HepG2 (cell line): ENCODE data around the gene NR2C1. TPM values are rescaled to one million over a fixed set of nuclear protein-coding genes. Genes with fewer than 3 reads are reported as not detected.

ENCODE experiments used
- ATAC-seq: fragments of 200-7000 bp; cut with Tn5 transposase; 3 replicates; pipeline ENCODE4 v1.9.1; 2020; ENCODE audit warnings: mild to moderate bottlenecking, moderate library complexity
- BruUV-seq: library from RNA; stranded (reverse); fragments of 400-500 nt; replicated peaks from 2 replicates; lab custom pipeline; 2021; lab: Mats Ljungman, UMichigan
- CTCF ChIA-PET: fragments of 300-600 bp; formaldehyde crosslinking; extraction: SDS; loops from one replicate; lab custom pipeline; 2021; ENCODE audit warnings: low total read pairs, inconsistent platforms, low intra/inter-chr PET ratio; lab: Yijun Ruan, JAX
- POLR2A ChIA-PET: fragments of 350-600 bp; sonication (Branson Sonifier 250); formaldehyde crosslinking; loops from one replicate; lab custom pipeline; 2020; ENCODE audit warnings: antibody characterized with exemption, inconsistent platforms; lab: Yijun Ruan, JAX
- DNase-seq: peaks from one replicate; pipeline ENCODE4 v3.0.0-alpha.2; 2015; ENCODE audit warnings: low spot score
- FAIRE-seq: peaks from 3 replicates; lab custom pipeline; 2011; peaks lifted over from hg19 to GRCh38; lab: Jason Lieb, UNC
- H2AFZ ChIP-seq: one replicate; pipeline ENCODE4 v1.6.1; 2011; ENCODE audit warnings: low read length, inconsistent platforms
- H3K27ac ChIP-seq: fragments of 300-600 bp; 3 replicates; pipeline ENCODE4 v1.8.0; 2011; ENCODE audit warnings: mixed run types, mild to moderate bottlenecking, mixed read lengths, low read length, inconsistent platforms; ENCODE audit not compliant: insufficient read depth; ENCODE audit errors: extremely low read length
- H3K27me3 ChIP-seq, 2 experiments: fragments of 200-600 bp in 1 of 2; 2 replicates in 1 of 2; 3 replicates in 1 of 2; pipeline versions ENCODE4 v1.6.0 to v1.8.0; 2011; ENCODE audit warnings: low read length in 2 of 2, mild to moderate bottlenecking in 2 of 2, moderate library complexity in 2 of 2, inconsistent platforms in 1 of 2; ENCODE audit not compliant: insufficient read depth in 2 of 2, control insufficient read depth in 1 of 2
- H3K36me3 ChIP-seq, 2 experiments: fragments of 200-600 bp in 1 of 2; replicated peaks in 1 of 2; 2 replicates in 1 of 2; 3 replicates in 1 of 2; pipeline versions ENCODE4 v1.5.1 to v1.8.0; 2011; ENCODE audit warnings: low read length in 2 of 2, inconsistent platforms in 1 of 2; ENCODE audit not compliant: insufficient read depth in 2 of 2, control insufficient read depth in 1 of 2
- H3K4me1 ChIP-seq: 2 replicates; pipeline ENCODE4 v1.5.1; 2012; ENCODE audit warnings: low read length, inconsistent platforms; ENCODE audit not compliant: insufficient read depth
- H3K4me2 ChIP-seq: 2 replicates; pipeline ENCODE4 v1.6.0; 2011; ENCODE audit warnings: low read depth, low read length, inconsistent platforms
- H3K4me3 ChIP-seq, 3 experiments: fragments of 200-600 bp in 1 of 3; sonication (generic), shearing (Covaris generic) in 1 of 3; replicated peaks in 1 of 3; 2 replicates each; pipeline ENCODE4 v1.5.1; 2011 to 2016; ENCODE audit warnings: low read length in 3 of 3, inconsistent platforms in 2 of 3, low read depth in 2 of 3, mild to moderate bottlenecking in 2 of 3, control low read depth in 1 of 3, mixed read lengths in 1 of 3; ENCODE audit not compliant: insufficient read depth in 1 of 3
- H3K79me2 ChIP-seq: one replicate; pipeline ENCODE4 v1.6.1; 2011; ENCODE audit warnings: low read length, inconsistent platforms; ENCODE audit not compliant: insufficient read depth
- H3K9ac ChIP-seq: 2 replicates; pipeline ENCODE4 v1.6.0; 2011; ENCODE audit warnings: mild to moderate bottlenecking, low read depth, low read length, inconsistent platforms; ENCODE audit not compliant: insufficient read depth
- H3K9me3 ChIP-seq: 2 replicates; pipeline ENCODE4 v1.5.1; 2012; ENCODE audit warnings: mild to moderate bottlenecking, low read length
- H4K20me1 ChIP-seq: 2 replicates; pipeline ENCODE4 v1.6.0; 2011; ENCODE audit warnings: inconsistent platforms, mild to moderate bottlenecking, low read length, moderate library complexity; ENCODE audit not compliant: insufficient read depth
- ARHGAP35 ChIP-seq: sonication (generic); formaldehyde crosslinking; IDR thresholded peaks from 2 replicates; pipeline ENCODE4 v1.9.0; 2022; ENCODE audit warnings: mild to moderate bottlenecking, inconsistent platforms, moderate library complexity, missing genetic modification reagents, borderline replicate concordance
- ATF4 ChIP-seq, 2 experiments: fragments of 450-650 bp in 1 of 2; sonication (generic) in 1 of 2; formaldehyde crosslinking; IDR thresholded peaks; 2 replicates each; pipeline versions ENCODE4 v1.5.0 to v1.8.0; 2020 to 2022; ENCODE audit warnings: mild to moderate bottlenecking in 1 of 2, missing genetic modification reagents in 1 of 2
- BCL3 ChIP-seq: sonication (generic); formaldehyde crosslinking; IDR thresholded peaks from 2 replicates; pipeline ENCODE4 v1.5.1; 2020; ENCODE audit warnings: mild to moderate bottlenecking, missing genetic modification reagents, moderate library complexity
- BRCA1 ChIP-seq: sonication (generic); formaldehyde crosslinking; IDR thresholded peaks from 2 replicates; pipeline ENCODE4 v1.4.0; 2020; ENCODE audit warnings: missing genetic modification reagents
- CEBPG ChIP-seq: IDR thresholded peaks from 2 replicates; pipeline ENCODE4 v1.6.1; 2016
- CSRNP2 ChIP-seq: sonication (generic); formaldehyde crosslinking; conservative IDR thresholded peaks from 2 replicates; pipeline ENCODE4 v1.8.0; 2022; ENCODE audit warnings: low read depth, missing genetic modification reagents
- DBP ChIP-seq: sonication (generic); formaldehyde crosslinking; IDR thresholded peaks from 2 replicates; pipeline ENCODE4 v1.4.0; 2020; ENCODE audit warnings: missing genetic modification reagents; ENCODE audit errors: not compliant biosample characterization
- DNMT1 ChIP-seq: sonication (generic); formaldehyde crosslinking; IDR thresholded peaks from 2 replicates; pipeline ENCODE4 v1.5.1; 2020; ENCODE audit warnings: mild to moderate bottlenecking, missing genetic modification reagents
- ETV5 ChIP-seq: IDR thresholded peaks from 2 replicates; pipeline ENCODE4 v1.6.1; 2018; ENCODE audit warnings: missing biosample characterization, missing genetic modification reagents, inconsistent platforms, borderline replicate concordance
- KAT2B ChIP-seq: fragments of 150-350 bp; IDR thresholded peaks from 2 replicates; pipeline ENCODE4 v1.6.1; 2014; ENCODE audit warnings: low read depth, low read length, borderline replicate concordance
- NCOA5 ChIP-seq: sonication (generic); formaldehyde crosslinking; IDR thresholded peaks from 2 replicates; pipeline ENCODE4 v1.4.0; 2020; ENCODE audit warnings: missing genetic modification reagents
- PLSCR1 ChIP-seq: sonication (generic); formaldehyde crosslinking; IDR thresholded peaks from 2 replicates; pipeline ENCODE4 v1.5.0; 2020; ENCODE audit warnings: missing genetic modification reagents, mild to moderate bottlenecking, borderline replicate concordance
- REPIN1 ChIP-seq: sonication (generic); formaldehyde crosslinking; IDR thresholded peaks from 2 replicates; pipeline ENCODE4 v1.8.0; 2022; ENCODE audit warnings: missing genetic modification reagents, low read depth, mild to moderate bottlenecking, borderline replicate concordance
- RXRB ChIP-seq: IDR thresholded peaks from 2 replicates; pipeline ENCODE4 v1.6.1; 2016; ENCODE audit warnings: borderline replicate concordance, missing genetic modification reagents, missing compliant biosample characterization
- SALL1 ChIP-seq: sonication (generic); formaldehyde crosslinking; IDR thresholded peaks from 2 replicates; pipeline ENCODE4 v1.8.0; 2022; ENCODE audit warnings: mild to moderate bottlenecking, missing genetic modification reagents
- YY1 ChIP-seq: IDR thresholded peaks from 2 replicates; pipeline ENCODE4 v1.6.1; 2011; ENCODE audit warnings: low read length, low read depth, moderate library complexity, mild to moderate bottlenecking; ENCODE audit not compliant: insufficient read depth, insufficient replicate concordance
- ZNF431 ChIP-seq: sonication (generic); formaldehyde crosslinking; IDR thresholded peaks from 2 replicates; pipeline ENCODE4 v1.9.0; 2022; ENCODE audit warnings: missing genetic modification reagents, low read depth, mild to moderate bottlenecking, borderline replicate concordance
- ZNF570 ChIP-seq: sonication (generic); formaldehyde crosslinking; IDR thresholded peaks from 2 replicates; pipeline ENCODE4 v1.4.0; 2020; ENCODE audit warnings: mild to moderate bottlenecking, missing genetic modification reagents, borderline replicate concordance
- ZSCAN29 ChIP-seq: sonication (generic); formaldehyde crosslinking; conservative IDR thresholded peaks from 2 replicates; pipeline ENCODE4 v1.4.0; 2020; ENCODE audit warnings: mild to moderate bottlenecking, missing genetic modification reagents
- WGBS: methylation state at CpG from one replicate; pipeline ENCODE4 v1.1.6; 2017; ENCODE audit warnings: low lambda C conversion rate; 5-methylcytosine and 5-hydroxymethylcytosine counted together
- in situ Hi-C: cut with HindIII; loops from 2 replicates; pipeline ENCODE4 v1.10.0; 2017; ENCODE audit warnings: low pct_unique_long_range_greater_than_20kb; ENCODE audit not compliant: extremely low pct_ligation_motif_present
- intact Hi-C: fragments of 100-400 bp; cut with micrococcal nuclease; formaldehyde crosslinking; loops from one replicate; pipeline ENCODE4 v1.10.0; 2022; ENCODE audit not compliant: unreplicated experiment
- polyA plus RNA-seq, 8 experiments: library from polyadenylated mRNA; depleted of rRNA in 3 of 8; stranded (reverse) in 7 of 8; unstranded in 1 of 8; fragments of >200 nt; fragmentation: Illumina TruSeq in 4 of 8; extraction: Trizol in 4 of 8; gene quantifications; 2 replicates each; pipeline versions ENCODE4 v1.2.1 to v1.2.3, GENCODE V29; 2011 to 2016; ENCODE audit warnings: low read depth in 4 of 8, missing spikeins in 1 of 8, mixed read lengths in 1 of 8; ENCODE audit not compliant: insufficient read depth in 1 of 8
- total RNA-seq, 5 experiments: library from RNA; depleted of rRNA; stranded (reverse); fragments of >200 nt; fragmentation: Illumina TruSeq; extraction: Trizol; gene quantifications; 2 replicates each; pipeline ENCODE4 v1.2.3, GENCODE V29; 2016; ENCODE audit warnings: low read depth in 1 of 5

NR2C1 gene
- total and polyA plus RNA-seq, 2 of the 13 experiments (the other 11 are each of a cell fraction or from before 2014, with no cell fraction given): 38.0 to 70.8 TPM

GRCh38 chr12:94997061-94997460 is 76.4 kb downstream of the NR2C1 start (continued):
- TF ChIP-seq REPIN1 (CRISPR knock-in tag) (no peak), CSRNP2 (CRISPR knock-in tag) (no peak), ETV5 (no peak), NCOA5 (CRISPR knock-in tag) (no peak), ATF4 (CRISPR knock-in tag; IDR thresholded peaks at IDR 0.05) (no peak), YY1 (no peak), ZNF570 (no peak), SALL1 (no peak)

GRCh38 chr12:94994312-94994711 is 79.1 kb downstream of the NR2C1 start:
- no peak overlapping the region for H3K9ac ChIP-seq
- no peak overlapping the region for H3K4me3 ChIP-seq
- FAIRE-seq (no peak), ATAC-seq (no peak), DNase-seq (no peak)
- no peak for TF ChIP-seq ZSCAN29
- TF ChIP-seq ARHGAP35: no peak
- no peak for TF ChIP-seq BRCA1 (CRISPR knock-in tag)
- TF ChIP-seq DNMT1 (CRISPR knock-in tag): no peak
- TF ChIP-seq DBP (CRISPR knock-in tag): no peak
- TF ChIP-seq PLSCR1: no peak
- no peak for TF ChIP-seq BCL3
- TF ChIP-seq CEBPG (CRISPR knock-in tag): no peak
- TF ChIP-seq ZNF431 (CRISPR knock-in tag): no peak
- TF ChIP-seq KAT2B: no peak
- no peak for TF ChIP-seq RXRB (CRISPR knock-in tag)
- no peaks in the 10 kb centered on the region for H3K9me3 ChIP-seq
- peaks cover 4% of the 10 kb centered on the region for H3K4me1 ChIP-seq
- no TSS peak for BruUV-seq
- ChIA-PET CTCF (no interaction called here), POLR2A (interaction anchor here (2.1 kb wide), 1 partner anchor 9 kb away, joined by 9 read pairs; the partner anchor contains the start of gene NDUFA12)
- H3K27me3 ChIP-seq: no peaks in the 10 kb centered on the region
- intact Hi-C loops (no loop called here), in situ Hi-C loops (no loop called here)
- 92% methylated on average over 2 of the region's 2 CpGs for WGBS
- no peak overlapping the region for H2AFZ ChIP-seq
- H3K36me3 ChIP-seq: peaks cover 8 to 41% of the 10 kb centered on the region in 2 experiments; a peak in 4 of 5 replicates
- no peak overlapping the region for H3K27ac ChIP-seq
- H4K20me1 ChIP-seq: no peaks in the 10 kb centered on the region
- peaks cover 23% of the 10 kb centered on the region for H3K79me2 ChIP-seq
- H3K4me2 ChIP-seq: no peak overlapping the region
